NT2/D1 (cell line): ENCODE results near the gene ZNF778.

Experiments
- DNase-seq: peaks from one replicate; pipeline ENCODE4 v3.0.0-alpha.2; 2011; ENCODE audit warnings: low read depth, low spot score
- H3K27me3 ChIP-seq: 2 replicates; pipeline ENCODE4 v1.6.0; 2011; ENCODE audit warnings: mild to moderate bottlenecking; ENCODE audit not compliant: insufficient read length, insufficient read depth
- H3K36me3 ChIP-seq: 2 replicates; pipeline ENCODE4 v1.6.1; 2011; ENCODE audit warnings: mild to moderate bottlenecking, low read length, mixed read lengths; ENCODE audit not compliant: insufficient read depth, insufficient read length
- H3K4me1 ChIP-seq: 2 replicates; pipeline ENCODE4 v1.5.1; 2011; ENCODE audit not compliant: insufficient read depth, insufficient read length
- H3K4me3 ChIP-seq: 2 replicates; pipeline ENCODE4 v1.5.1; 2011; ENCODE audit warnings: low read depth; ENCODE audit not compliant: insufficient read length
- H3K9ac ChIP-seq: 2 replicates; pipeline ENCODE4 v1.6.0; 2011; ENCODE audit warnings: low read depth; ENCODE audit not compliant: insufficient read length
- H3K9me3 ChIP-seq: 2 replicates; pipeline ENCODE4 v1.5.1; 2011; ENCODE audit warnings: mild to moderate bottlenecking, low read length; ENCODE audit not compliant: insufficient read depth
- SUZ12 ChIP-seq: IDR thresholded peaks from 2 replicates; pipeline ENCODE4 v1.6.1; 2011; ENCODE audit not compliant: insufficient read length, insufficient read depth; ENCODE audit errors: extremely low read depth
- YY1 ChIP-seq: IDR thresholded peaks from 2 replicates; pipeline ENCODE4 v1.6.1; 2011; ENCODE audit not compliant: insufficient read length, insufficient read depth
- ZNF274 ChIP-seq: IDR thresholded peaks from 2 replicates; pipeline ENCODE4 v1.6.1; 2011; ENCODE audit warnings: mild to moderate bottlenecking, low read depth, low read length

ZNF778 gene

GRCh38 chr16:89268585-89268984, 51.1 kb downstream of the ZNF778 start:
- no peak overlapping the region for H3K4me3 ChIP-seq
- H3K9ac ChIP-seq, result no peak overlapping the region
- DNase-seq, result no peak
- H3K36me3 ChIP-seq, result peaks cover 78% of the 10 kb centered on the region
- no peaks in the 10 kb centered on the region for H3K27me3 ChIP-seq
- peaks cover 2% of the 10 kb centered on the region for H3K4me1 ChIP-seq
- TF ChIP-seq YY1 (no peak), ZNF274 (no peak), SUZ12 (no peak)
- no peaks in the 10 kb centered on the region for H3K9me3 ChIP-seq

GRCh38 chr16:89268987-89269735, 51.7 kb downstream of the ZNF778 start:
- no peak for DNase-seq

GRCh38 chr16:89269805-89270665, 52.5 kb downstream of the ZNF778 start:
- TF ChIP-seq YY1 (no peak), SUZ12 (no peak), ZNF274 (no peak)
- no peak for DNase-seq
- Histone ChIP-seq H3K9ac (no peak overlapping the region), H3K4me3 (no peak overlapping the region), H3K4me1 (peaks cover 2% of the 10 kb centered on the region), H3K36me3 (peaks cover 86% of the 10 kb centered on the region), H3K9me3 (no peaks in the 10 kb centered on the region), H3K27me3 (no peaks in the 10 kb centered on the region)

More at GRCh38 chr16:89268987-89269735, 51.7 kb downstream of the ZNF778 start:
- Histone ChIP-seq H3K36me3 (peaks cover 84% of the 10 kb centered on the region), H3K9ac (no peak overlapping the region), H3K27me3 (no peaks in the 10 kb centered on the region), H3K4me3 (no peak overlapping the region), H3K4me1 (peaks cover 2% of the 10 kb centered on the region), H3K9me3 (no peaks in the 10 kb centered on the region)
- no peak for TF ChIP-seq YY1
- TF ChIP-seq ZNF274, result no peak
- TF ChIP-seq SUZ12, result no peak

GRCh38 chr16:89270666-89271345, 53.3 kb downstream of the ZNF778 start:
- H3K9me3 ChIP-seq, result no peaks in the 10 kb centered on the region
- H3K9ac ChIP-seq, result no peak overlapping the region
- H3K27me3 ChIP-seq, result no peaks in the 10 kb centered on the region
- H3K4me1 ChIP-seq, result peaks cover 4% of the 10 kb centered on the region
- TF ChIP-seq YY1 (no peak), ZNF274 (no peak), SUZ12 (no peak)
- H3K36me3 ChIP-seq, result peaks cover 86% of the 10 kb centered on the region
- no peak overlapping the region for H3K4me3 ChIP-seq
- no peak for DNase-seq

DNA sequence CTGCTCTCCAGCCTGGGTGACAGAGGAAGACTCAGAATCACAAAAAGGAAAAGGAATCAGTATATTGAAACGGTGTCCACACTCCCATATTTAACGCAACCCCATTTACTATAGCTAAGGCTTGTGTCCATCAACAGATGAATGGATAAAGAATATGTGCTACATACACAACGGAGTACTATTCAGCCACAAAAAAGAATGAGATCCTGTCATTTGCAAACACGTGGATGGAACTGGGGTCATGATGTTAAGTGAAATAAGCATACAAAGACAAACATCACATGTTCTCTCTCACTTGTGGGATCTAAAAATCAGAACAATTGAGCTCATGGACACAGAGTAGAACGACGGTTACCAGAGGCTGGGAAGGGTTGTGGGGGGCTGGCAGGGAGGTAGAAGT, 55.1 kb downstream of the ZNF778 start:
- no peaks in the 10 kb centered on the region for H3K9me3 ChIP-seq
- no peak overlapping the region for H3K9ac ChIP-seq
- peaks cover 7% of the 10 kb centered on the region for H3K4me1 ChIP-seq
- TF ChIP-seq ZNF274, result no peak
- TF ChIP-seq SUZ12, result no peak
- no peak for TF ChIP-seq YY1
- no peak for DNase-seq
- H3K4me3 ChIP-seq, result no peak overlapping the region
- no peaks in the 10 kb centered on the region for H3K27me3 ChIP-seq
- peaks cover 84% of the 10 kb centered on the region for H3K36me3 ChIP-seq

- Histone ChIP-seq H3K9ac (no peak overlapping the region), H3K36me3 (peaks cover 91% of the 10 kb centered on the region), H3K9me3 (no peaks in the 10 kb centered on the region), H3K4me3 (no peak overlapping the region), H3K4me1 (peaks cover 11% of the 10 kb centered on the region), H3K27me3 (no peaks in the 10 kb centered on the region)
- DNase-seq, result no peak
- no peak for TF ChIP-seq SUZ12
- no peak for TF ChIP-seq YY1
- TF ChIP-seq ZNF274, result no peak
Measured at GRCh38 chr16:89273741-89274472, 56.4 kb downstream of the ZNF778 start.
